GM19463 (cell line): ENCODE data around the gene MRM2.
A peak's percentile ranks its signal among the peaks of the same experiment; 100 is the strongest.

ENCODE experiments used
- ATAC-seq: cut with Tn5 transposase; IDR thresholded peaks from one replicate; pipeline ENCODE4 v1.9.1; 2021; ENCODE audit warnings: mild to moderate bottlenecking, moderate library complexity; ENCODE audit not compliant: unreplicated experiment

Gene MRM2

GRCh38 chr7:2225336-2225735 is 16.7 kb downstream of the MRM2 start:
- ATAC-seq: no peak

DNA sequence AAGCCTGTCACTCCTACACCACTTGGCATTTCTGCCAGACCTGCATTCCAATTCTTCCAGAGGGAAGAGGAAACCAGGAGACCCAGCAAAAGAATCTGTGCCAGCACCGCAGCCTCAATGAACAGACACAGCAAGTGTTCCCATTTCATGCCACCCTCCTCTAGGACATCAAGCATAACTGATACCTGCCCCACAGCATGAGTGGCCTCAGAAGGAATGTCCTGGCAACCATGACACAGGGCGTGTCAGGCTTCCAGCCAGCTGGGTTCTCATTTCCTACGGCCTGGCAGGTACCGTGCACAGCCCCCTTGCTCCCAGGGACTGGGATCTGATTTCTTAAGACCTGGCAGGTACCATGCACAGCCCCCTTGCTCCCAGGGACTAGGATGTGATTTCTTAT is 17.1 kb downstream of the MRM2 start:
- ATAC-seq: no peak

GRCh38 chr7:2224491-2224928 is 17.5 kb downstream of the MRM2 start:
- ATAC-seq: no peak

DNA sequence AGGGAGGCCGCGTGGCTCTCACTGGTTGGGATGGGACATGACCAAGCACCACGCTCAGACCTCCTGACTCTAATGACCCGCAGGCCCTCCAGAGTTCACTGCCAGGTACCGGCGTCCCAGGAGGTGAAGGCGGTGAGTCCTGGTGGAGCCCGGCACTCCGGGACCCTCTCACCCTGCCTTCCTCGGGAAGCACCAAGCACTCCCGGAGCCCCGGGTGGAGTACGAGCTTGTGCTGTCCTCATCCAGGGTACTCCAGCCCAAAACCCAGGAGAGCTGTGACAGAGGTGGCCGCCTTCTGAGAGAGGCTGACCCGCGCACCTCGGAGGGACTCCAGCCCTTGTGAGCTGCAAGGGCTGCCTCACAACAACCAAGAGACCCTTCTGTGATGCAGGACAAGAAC is 18.7 kb downstream of the MRM2 start:
- ATAC-seq: no peak

DNA sequence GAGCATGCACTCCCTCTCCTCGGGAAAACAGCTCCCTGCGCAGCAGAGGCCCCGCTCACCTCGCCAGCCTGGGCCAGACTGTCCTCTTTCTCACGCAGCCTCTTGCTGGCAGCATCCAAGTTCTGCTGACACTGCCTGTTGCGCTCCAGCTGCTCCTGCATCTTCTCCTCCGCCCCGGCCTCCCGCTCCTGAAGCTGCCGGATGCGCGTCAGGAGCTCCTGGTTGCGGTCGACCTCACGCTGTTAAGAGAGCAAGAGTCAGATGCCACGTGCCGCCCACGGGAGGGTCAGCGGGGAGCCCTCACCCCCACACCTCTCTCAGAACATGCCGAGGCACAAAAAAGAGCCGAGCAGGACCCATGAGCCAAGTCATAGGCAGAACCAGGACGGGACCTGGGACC is 19.5 kb downstream of the MRM2 start:
- no peak for ATAC-seq

GRCh38 chr7:2220954-2221353 is 21.1 kb downstream of the MRM2 start:
- ATAC-seq: no peak

DNA sequence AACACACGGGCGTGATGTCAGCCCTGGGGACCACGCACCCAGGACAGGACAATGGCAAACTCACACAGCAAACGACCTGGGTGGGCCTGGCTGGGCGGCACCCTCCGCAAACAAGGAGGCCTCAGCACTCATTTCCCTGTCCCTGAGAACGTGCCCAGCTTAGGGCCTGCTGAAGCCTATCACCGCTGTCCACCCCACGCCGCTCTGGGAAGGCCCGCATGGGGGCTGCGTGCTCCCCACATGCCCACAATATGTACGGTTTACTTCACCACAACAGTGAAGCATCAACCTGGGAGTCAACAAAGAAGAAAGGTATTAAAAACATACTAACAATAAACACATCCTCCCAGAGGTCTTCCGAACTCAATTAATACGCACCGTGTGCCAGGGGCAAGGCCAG is 21.5 kb downstream of the MRM2 start:
- no peak for ATAC-seq

- ATAC-seq: no peak
Observed at GRCh38 chr7:2220030-2220429, 22.0 kb downstream of the MRM2 start.

- no peak for ATAC-seq
Observed at GRCh38 chr7:2219606-2220005, 22.4 kb downstream of the MRM2 start.

GRCh38 chr7:2219136-2219535 is 22.9 kb downstream of the MRM2 start:
- ATAC-seq: no peak

GRCh38 chr7:2218444-2218785 is 23.6 kb downstream of the MRM2 start:
- no peak for ATAC-seq

- ATAC-seq: no peak
Observed at GRCh38 chr7:2217716-2218443, 24.1 kb downstream of the MRM2 start.

DNA sequence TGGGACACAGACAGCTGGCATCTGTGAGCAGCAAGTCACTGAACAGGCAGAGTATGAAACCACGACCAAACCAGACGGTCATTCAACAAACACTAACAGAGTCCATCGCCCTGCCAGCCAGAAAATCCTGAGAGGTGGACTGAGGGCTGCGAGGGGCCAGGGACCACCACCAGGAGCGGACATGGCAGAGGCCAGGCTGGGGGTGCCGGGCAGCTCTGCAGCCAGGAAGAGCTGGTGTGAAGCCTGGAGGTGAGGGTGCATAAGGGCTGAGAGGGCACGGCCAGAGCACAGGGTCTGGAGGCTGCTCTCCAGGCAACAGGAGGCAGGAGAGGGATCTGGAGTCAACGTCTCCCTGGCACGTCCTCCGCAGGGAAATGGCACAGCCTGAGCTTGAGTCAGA is 24.8 kb downstream of the MRM2 start:
- ATAC-seq: no peak

DNA sequence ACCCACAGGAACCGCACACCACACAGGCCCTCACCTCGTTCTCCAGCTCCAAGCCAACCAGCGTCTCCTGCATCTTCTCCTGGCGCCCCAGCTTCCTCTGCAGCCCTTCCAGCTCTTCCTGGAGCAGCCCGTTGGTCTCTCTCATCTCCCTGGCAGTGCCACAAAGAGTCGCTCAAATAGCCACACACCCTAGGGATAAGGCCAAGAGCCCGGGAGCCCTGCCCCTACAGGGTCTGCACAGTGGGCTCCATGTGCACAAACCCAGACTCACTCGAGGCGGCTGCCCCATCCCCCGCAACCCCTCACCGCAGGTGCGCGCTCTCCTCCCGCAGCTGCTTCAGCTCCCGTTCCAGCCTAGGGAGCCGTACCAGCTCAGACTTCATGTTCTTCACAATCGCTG is 26.2 kb downstream of the MRM2 start:
- ATAC-seq: no peak

- no peak for ATAC-seq
Observed at GRCh38 chr7:2214636-2215035, 27.4 kb downstream of the MRM2 start.

- no peak for ATAC-seq
Observed at GRCh38 chr7:2213551-2214215, 28.3 kb downstream of the MRM2 start.

GRCh38 chr7:2212906-2213305 is 29.1 kb downstream of the MRM2 start:
- ATAC-seq: no peak

GRCh38 chr7:2211926-2212325 is 30.1 kb downstream of the MRM2 start:
- ATAC-seq: no peak

GRCh38 chr7:2211259-2211880 is 30.6 kb downstream of the MRM2 start:
- ATAC-seq: no peak

GRCh38 chr7:2210551-2211258 is 31.3 kb downstream of the MRM2 start:
- ATAC-seq: no peak

- peak; percentile 12 for ATAC-seq
Observed at GRCh38 chr7:2209961-2210323, 32.1 kb downstream of the MRM2 start.
